Activated CD8-positive, alpha-beta T cell treated with anti-CD3 and anti-CD28 coated beads for 36 hours (primary cell): Measurements from ENCODE around the gene ME3. TPM values are rescaled to one million over a fixed set of nuclear protein-coding genes. Genes with fewer than 3 reads are reported as not detected.

Experiments
- ATAC-seq: fragments of 200-7000 bp; cut with Tn5 transposase; one replicate; pipeline ENCODE4 v1.10.0; 2021; ENCODE audit warnings: mild to moderate bottlenecking, moderate library complexity
- CTCF ChIA-PET: fragments of 350-600 bp; sonication (Branson Sonifier 250); formaldehyde crosslinking; loops from one replicate; lab custom pipeline; 2021; ENCODE audit warnings: antibody characterized with exemption; lab: Charles Lee
- POLR2A ChIA-PET: fragments of 350-600 bp; sonication (Branson Sonifier 250); formaldehyde crosslinking; loops from one replicate; lab custom pipeline; 2021; ENCODE audit warnings: antibody characterized with exemption; lab: Charles Lee
- DNase-seq: peaks from one replicate; pipeline ENCODE4 v3.0.0-alpha.2; 2020
- H3K27ac Mint-ChIP-seq: one replicate; pipeline ENCODE4 v1.8.0; 2021; ENCODE audit warnings: mild to moderate bottlenecking, mixed read lengths
- H3K27me3 Mint-ChIP-seq: one replicate; pipeline ENCODE4 v1.8.0; 2021; ENCODE audit warnings: mixed read lengths
- H3K36me3 Mint-ChIP-seq: one replicate; pipeline ENCODE4 v1.8.0; 2021; ENCODE audit warnings: low read depth, mixed read lengths
- H3K4me1 Mint-ChIP-seq: one replicate; pipeline ENCODE4 v1.8.0; 2021; ENCODE audit warnings: low read depth, mixed read lengths
- H3K4me3 Mint-ChIP-seq: one replicate; pipeline ENCODE4 v1.8.0; 2021; ENCODE audit warnings: mild to moderate bottlenecking, moderate library complexity, mixed read lengths
- H3K9me3 Mint-ChIP-seq: one replicate; pipeline ENCODE4 v1.8.0; 2021; ENCODE audit warnings: mixed read lengths
- CTCF ChIP-seq: fragments of 200-600 bp; IDR thresholded peaks from one replicate; pipeline ENCODE4 v1.8.0; 2022; ENCODE audit warnings: antibody characterized with exemption, mild to moderate bottlenecking
- intact Hi-C: fragments of 100-400 bp; cut with micrococcal nuclease; formaldehyde crosslinking; loops from one replicate; pipeline ENCODE4 v1.10.0; 2022
- total RNA-seq, 2 experiments: library from RNA; stranded (reverse); gene quantifications; one replicate each; pipeline ENCODE4 v1.2.3, GENCODE V29; 2021

ME3 gene
- total RNA-seq, 2 experiments from 2014 or later: 5.0 to 6.2 TPM

GRCh38 chr11:86670181-86670580 lies 2.2 kb downstream of the ME3 start:
- intact Hi-C loops: loop anchor here (5.0 to 10.0 kb wide), 2 partner anchors 147 to 215 kb away; no protein-coding TSS in a partner anchor
- DNase-seq (no peak), ATAC-seq (no peak)
- ChIA-PET POLR2A (no interaction called here), CTCF (interaction anchor here (1.5 kb wide), 1 partner anchor 62 kb away, joined by 3 read pairs; no protein-coding TSS in a partner anchor)
- peaks cover 6% of the 10 kb centered on the region for H3K4me1 Mint-ChIP-seq
- H3K4me3 Mint-ChIP-seq: no peak overlapping the region
- no peaks in the 10 kb centered on the region for H3K9me3 Mint-ChIP-seq
- H3K27ac Mint-ChIP-seq: no peak overlapping the region
- no peak for TF ChIP-seq CTCF
- no peaks in the 10 kb centered on the region for H3K36me3 Mint-ChIP-seq
- peaks cover 39% of the 10 kb centered on the region for H3K27me3 Mint-ChIP-seq

- Mint-ChIP-seq H3K27me3 (peaks cover 39% of the 10 kb centered on the region), H3K27ac (no peak overlapping the region), H3K9me3 (no peaks in the 10 kb centered on the region), H3K4me3 (no peak overlapping the region), H3K4me1 (peaks cover 6% of the 10 kb centered on the region), H3K36me3 (no peaks in the 10 kb centered on the region)
- no peak for TF ChIP-seq CTCF
- CTCF ChIA-PET: interaction anchor here (1.5 kb wide), 1 partner anchor 61 kb away, joined by 3 read pairs; no protein-coding TSS in a partner anchor
- intact Hi-C loops: no loop called here
- POLR2A ChIA-PET: no interaction called here
- ATAC-seq (no peak), DNase-seq (no peak)
Measured at GRCh38 chr11:86669424-86669823, 3.0 kb downstream of the ME3 start.

GRCh38 chr11:86668929-86669328 lies 3.5 kb downstream of the ME3 start:
- Mint-ChIP-seq H3K9me3 (no peaks in the 10 kb centered on the region), H3K27me3 (peaks cover 39% of the 10 kb centered on the region), H3K4me1 (peaks cover 6% of the 10 kb centered on the region), H3K4me3 (no peak overlapping the region), H3K36me3 (no peaks in the 10 kb centered on the region), H3K27ac (no peak overlapping the region)
- intact Hi-C loops: no loop called here
- TF ChIP-seq CTCF: no peak
- DNase-seq (no peak), ATAC-seq (no peak)
- ChIA-PET CTCF (interaction anchor here (1.2 kb wide), 1 partner anchor 61 kb away, joined by 5 read pairs; no protein-coding TSS in a partner anchor), POLR2A (no interaction called here)

- Mint-ChIP-seq H3K4me3 (no peak overlapping the region), H3K27me3 (peaks cover 32% of the 10 kb centered on the region), H3K4me1 (peaks cover 2% of the 10 kb centered on the region), H3K9me3 (no peaks in the 10 kb centered on the region), H3K27ac (no peak overlapping the region), H3K36me3 (no peaks in the 10 kb centered on the region)
- CTCF ChIA-PET: interaction anchor here (1.2 to 1.8 kb wide), 3 partner anchors 10 to 57 kb away, joined by 3 to 11 read pairs (median 3); no protein-coding TSS in a partner anchor
- TF ChIP-seq CTCF: no peak
- DNase-seq: no peak
- POLR2A ChIA-PET: no interaction called here
- no peak for ATAC-seq
- intact Hi-C loops: no loop called here
Measured at GRCh38 chr11:86666193-86666592, 6.2 kb downstream of the ME3 start.

- CTCF ChIA-PET: interaction anchor here (1.5 kb wide), 1 partner anchor 14 kb away, joined by 3 read pairs; no protein-coding TSS in a partner anchor
- POLR2A ChIA-PET: no interaction called here
- Mint-ChIP-seq H3K36me3 (no peaks in the 10 kb centered on the region), H3K27me3 (peaks cover 23% of the 10 kb centered on the region), H3K4me3 (no peak overlapping the region), H3K4me1 (no peaks in the 10 kb centered on the region), H3K9me3 (no peaks in the 10 kb centered on the region), H3K27ac (no peak overlapping the region)
- no peak for TF ChIP-seq CTCF
- DNase-seq (no peak), ATAC-seq (no peak)
- intact Hi-C loops: no loop called here
Measured at GRCh38 chr11:86664930-86665329, 7.5 kb downstream of the ME3 start.
